ENCODE results near the gene PHRF1. TPM values are rescaled to one million over a fixed set of nuclear protein-coding genes. Genes with fewer than 3 reads are reported as not detected.

PHRF1 gene
- total and polyA plus RNA-seq, 9 of the 15 experiments (the other 6 are each of a cell fraction or from before 2014, with no cell fraction given) = 0.07 to 37.2 (median 7.7) TPM

DNA sequence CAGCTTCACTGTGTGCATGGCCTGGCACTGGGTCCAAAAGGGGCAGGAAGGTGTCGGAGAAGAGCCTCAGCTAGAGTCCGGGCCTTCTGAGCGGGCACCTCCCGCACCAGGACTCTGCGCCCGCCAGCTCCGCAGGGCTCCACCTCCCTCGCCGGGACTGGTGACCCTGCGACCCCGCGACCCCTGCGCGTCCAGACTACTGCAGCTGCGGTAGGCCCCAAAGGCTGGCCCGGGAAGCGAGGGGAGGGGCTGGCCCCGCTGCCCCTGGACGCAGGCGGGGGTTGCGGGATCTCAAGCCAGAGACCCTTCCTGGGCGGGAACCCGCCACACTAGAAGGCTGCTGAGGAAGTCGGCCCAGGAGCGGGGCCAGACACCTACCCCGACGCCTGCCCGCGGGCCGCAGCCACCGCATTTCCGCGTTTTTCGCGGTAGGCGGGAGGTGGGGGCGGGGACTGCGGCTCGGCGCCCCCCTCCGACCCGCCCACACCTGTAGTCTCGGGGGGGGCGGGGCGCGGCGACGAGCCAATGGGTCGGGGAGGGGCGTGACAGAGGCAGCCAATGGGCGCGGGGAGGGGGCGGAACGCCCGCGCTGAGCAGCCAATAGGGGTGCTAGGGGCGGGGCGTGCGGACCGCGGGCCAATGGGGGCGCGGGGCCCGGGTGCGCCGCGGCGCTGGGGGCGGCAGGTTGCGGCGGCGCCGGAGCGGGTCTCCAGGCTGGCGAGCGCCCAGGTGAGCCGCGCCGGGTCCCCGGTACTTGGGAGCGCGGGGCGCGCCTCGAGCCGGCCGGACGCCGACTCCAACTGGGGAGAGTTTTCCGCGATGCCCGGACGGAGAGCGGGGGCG lies 15.7 kb upstream of the PHRF1 start, which contains the start of the genes LMNTD2 and RASSF7 (continued):
- peak; percentile 83 for TF ChIP-seq ELF2 (CRISPR knock-in tag; IDR thresholded peaks at IDR 0.05)
- no peak for TF ChIP-seq CREB1 (IDR thresholded peaks at IDR 0.05)
- TF ChIP-seq CREB1 (CRISPR knock-in tag; IDR thresholded peaks at IDR 0.05) = peak; percentile 68; the same call in 1 of the 2 replicates
- peak; percentile 89 for TF ChIP-seq ZC3H4 (CRISPR knock-in tag; IDR thresholded peaks at IDR 0.05; ENCODE audit: borderline replicate concordance)
- TF ChIP-seq ZNF263 (CRISPR knock-in tag; IDR thresholded peaks at IDR 0.05; ENCODE audit: borderline replicate concordance) = peak; percentile 16; the same call in 1 of the 2 replicates
- peak in 1 of 2 experiments; percentile 90; a peak in 2 of 4 replicates for TF ChIP-seq NONO (IDR thresholded peaks at IDR 0.05; ENCODE audit: low read depth in 2 of 2, low read length in 1 of 2)
- peak; percentile 79 for TF ChIP-seq CXXC5 (CRISPR knock-in tag; IDR thresholded peaks at IDR 0.05)
- TF ChIP-seq NFYB (IDR thresholded peaks at IDR 0.05; ENCODE audit: extremely low read depth, insufficient read length) = peak; percentile 90
- TF ChIP-seq ESRRB (CRISPR knock-in tag; IDR thresholded peaks at IDR 0.05; ENCODE audit: borderline replicate concordance) = no peak
- 0 out of 4 replicates have a peak, but pooled peaks of 1 of the 2 experiments have one; percentile 6 for TF ChIP-seq SRF (CRISPR knock-in tag; IDR thresholded peaks at IDR 0.05)
- TF ChIP-seq RBM25 (IDR thresholded peaks at IDR 0.05; ENCODE audit: low read depth, low read length, severe bottlenecking) = peak; percentile 99
- TF ChIP-seq JUN (IDR thresholded peaks at IDR 0.05; ENCODE audit: borderline replicate concordance, low read depth, low read length) = no peak
- no peak for TF ChIP-seq JUN (CRISPR knock-in tag; IDR thresholded peaks at IDR 0.05; ENCODE audit: borderline replicate concordance)
- 0 out of 2 replicates have a peak, but pooled peaks have one; percentile 16 for TF ChIP-seq ZNF583 (CRISPR knock-in tag; IDR thresholded peaks at IDR 0.05)
- no peak for TF ChIP-seq CREB5 (CRISPR knock-in tag; IDR thresholded peaks at IDR 0.05)
- peak; percentile 91 for TF ChIP-seq MAZ (CRISPR knock-in tag; conservative IDR thresholded peaks at IDR 0.05 in 1 of 2, IDR thresholded peaks at IDR 0.05 in 1 of 2)
- TF ChIP-seq GATAD2A (IDR thresholded peaks at IDR 0.05) = peak; percentile 70; the same call in 1 of the 2 replicates
- TF ChIP-seq ZNF436 (CRISPR knock-in tag; IDR thresholded peaks at IDR 0.05) = no peak
- TF ChIP-seq SETDB1 (IDR thresholded peaks at IDR 0.05; ENCODE audit: low read length) = no peak

Data from K562 (cell line).